CD14-positive monocyte (primary cell): ENCODE measurements around the gene MAP7. TPM values are rescaled to one million over a fixed set of nuclear protein-coding genes. Genes with fewer than 3 reads are reported as not detected.

ENCODE experiments used
- DNase-seq, 3 donors: peaks; one replicate each; pipeline ENCODE4 v3.0.0-alpha.2; 2011 to 2022
- H2AFZ ChIP-seq: 2 replicates; pipeline ENCODE4 v1.6.0; 2012; ENCODE audit warnings: mild to moderate bottlenecking, low read depth, low read length, inconsistent platforms; ENCODE audit not compliant: insufficient read depth, poor library complexity, severe bottlenecking
- H3K27ac ChIP-seq, 2 donors: 1 replicate in 1 of 2; 2 replicates in 1 of 2; pipeline ENCODE4 v1.5.1; 2012 to 2013; ENCODE audit warnings: low read length in 2 of 2, control low read depth in 1 of 2, inconsistent platforms in 1 of 2, low read depth in 1 of 2, mild to moderate bottlenecking in 1 of 2
- H3K27me3 ChIP-seq, 2 donors: one replicate each; pipeline versions ENCODE4 v1.6.0 to v1.6.1; 2011 to 2013; ENCODE audit warnings: low read length in 2 of 2; ENCODE audit not compliant: control insufficient read depth in 2 of 2, insufficient read depth in 2 of 2
- H3K36me3 ChIP-seq, 2 donors: replicated peaks in 1 of 2; 1 replicate in 1 of 2; 2 replicates in 1 of 2; pipeline versions ENCODE4 v1.5.1 to v1.6.1; 2012 to 2013; ENCODE audit warnings: low read length in 2 of 2, control low read depth in 1 of 2, inconsistent platforms in 1 of 2, mild to moderate bottlenecking in 1 of 2; ENCODE audit not compliant: insufficient read depth in 2 of 2, control insufficient read depth in 1 of 2
- H3K4me1 ChIP-seq, 2 donors: 1 replicate in 1 of 2; 2 replicates in 1 of 2; pipeline versions ENCODE4 v1.5.1 to v1.6.1; 2012 to 2013; ENCODE audit warnings: low read length in 2 of 2, control low read depth in 1 of 2, inconsistent platforms in 1 of 2, mild to moderate bottlenecking in 1 of 2, moderate library complexity in 1 of 2; ENCODE audit not compliant: insufficient read depth in 2 of 2, control insufficient read depth in 1 of 2
- H3K4me2 ChIP-seq: replicated peaks from 2 replicates; pipeline ENCODE3; 2012; ENCODE audit warnings: low read length, moderate library complexity, mild to moderate bottlenecking; ENCODE audit not compliant: poor library complexity, severe bottlenecking; ENCODE audit errors: extremely low read depth
- H3K4me3 ChIP-seq, 3 experiments: fragments of 200-600 bp in 1 of 3; sonication (generic) in 1 of 3; replicated peaks in 1 of 3; 1 replicate in 2 of 3; 2 replicates in 1 of 3; pipeline ENCODE4 v1.5.1; 2011 to 2013; ENCODE audit warnings: low read length in 3 of 3, mild to moderate bottlenecking in 3 of 3, control low read depth in 2 of 3, low read depth in 2 of 3, inconsistent platforms in 1 of 3, moderate library complexity in 1 of 3
- H3K79me2 ChIP-seq: 2 replicates; pipeline ENCODE4 v1.6.0; 2012; ENCODE audit warnings: mild to moderate bottlenecking, control low read depth, inconsistent platforms, low read length, moderate library complexity; ENCODE audit not compliant: insufficient read depth
- H3K9ac ChIP-seq: 2 replicates; pipeline ENCODE4 v1.6.0; 2017; ENCODE audit warnings: low read length, mild to moderate bottlenecking; ENCODE audit not compliant: insufficient read depth, poor library complexity, severe bottlenecking
- H3K9me3 ChIP-seq, 2 donors: replicated peaks in 1 of 2; 1 replicate in 1 of 2; 2 replicates in 1 of 2; pipeline versions ENCODE4 v1.5.1 to v1.6.1; 2012 to 2013; ENCODE audit warnings: low read length in 2 of 2, control low read depth in 1 of 2; ENCODE audit not compliant: control insufficient read depth in 1 of 2, insufficient read depth in 1 of 2
- H4K20me1 ChIP-seq: 2 replicates; pipeline ENCODE4 v1.6.0; 2012; ENCODE audit warnings: mild to moderate bottlenecking, low read length, control low read depth, moderate library complexity; ENCODE audit not compliant: insufficient read depth
- H3K27ac Mint-ChIP-seq, 7 donors: one replicate each; pipeline ENCODE4 v1.8.0; 2020; ENCODE audit warnings: mild to moderate bottlenecking in 7 of 7, mixed read lengths in 7 of 7, moderate library complexity in 6 of 7, inconsistent platforms in 2 of 7
- H3K27me3 Mint-ChIP-seq, 3 donors: one replicate each; pipeline ENCODE4 v1.8.0; 2021 to 2022; ENCODE audit warnings: low read depth in 3 of 3, mild to moderate bottlenecking in 3 of 3, mixed read lengths in 3 of 3, moderate library complexity in 3 of 3, inconsistent platforms in 1 of 3
- H3K36me3 Mint-ChIP-seq, 2 donors: one replicate each; pipeline ENCODE4 v1.8.0; 2020; ENCODE audit warnings: mixed read lengths in 2 of 2, inconsistent platforms in 1 of 2, mild to moderate bottlenecking in 1 of 2
- H3K4me1 Mint-ChIP-seq: one replicate; pipeline ENCODE4 v1.8.0; 2020; ENCODE audit warnings: mild to moderate bottlenecking, mixed read lengths
- H3K4me3 Mint-ChIP-seq, 2 donors: one replicate each; pipeline ENCODE4 v1.8.0; 2020; ENCODE audit warnings: mild to moderate bottlenecking in 2 of 2, mixed read lengths in 2 of 2, moderate library complexity in 1 of 2
- H3K9me3 Mint-ChIP-seq, 7 donors: one replicate each; pipeline ENCODE4 v1.8.0; 2020 to 2022; ENCODE audit warnings: mixed read lengths in 7 of 7, mild to moderate bottlenecking in 6 of 7, moderate library complexity in 6 of 7, inconsistent platforms in 2 of 7
- CTCF ChIP-seq: fragments of 200-600 bp; IDR thresholded peaks from one replicate; pipeline ENCODE4 v1.8.0; 2022; ENCODE audit warnings: antibody characterized with exemption, mild to moderate bottlenecking
- WGBS: methylation state at CpG from one replicate; pipeline ENCODE4 v1.1.5; 2013; ENCODE audit warnings: missing lambda C conversion rate; ENCODE audit not compliant: insufficient coverage; 5-methylcytosine and 5-hydroxymethylcytosine counted together
- intact Hi-C, 2 donors: fragments of 100-400 bp; cut with micrococcal nuclease; formaldehyde crosslinking; loops; one replicate each; pipeline versions ENCODE4 v1.15.0 to v1.15.1; 2023
- polyA plus RNA-seq, 3 donors: library from polyadenylated mRNA; depleted of rRNA in 1 of 3; unstranded in 2 of 3; stranded (reverse) in 1 of 3; fragments of 300-500 nt in 2 of 3; fragments of >200 nt in 1 of 3; fragmentation: Illumina TruSeq in 2 of 3; gene quantifications; 1 replicate in 2 of 3; 2 replicates in 1 of 3; pipeline ENCODE4 v1.2.3, GENCODE V29; 2012 to 2021

The MAP7 gene
- polyA plus RNA-seq, 3 donors: 0.67 to 1.6 (median 1.2) TPM

- intact Hi-C loops: no loop called here
- no peaks in the 10 kb centered on the region for H3K36me3 ChIP-seq
- H2AFZ ChIP-seq: no peak overlapping the region
- H3K27ac Mint-ChIP-seq: no peak overlapping the region
- no peak overlapping the region for H3K4me3 Mint-ChIP-seq
- DNase-seq: no peak
- H3K9ac ChIP-seq: no peak overlapping the region
- H3K4me2 ChIP-seq: no peak overlapping the region
- peaks cover 1 to 3% (median 1%) of the 10 kb centered on the region in 3 donors for H3K27me3 Mint-ChIP-seq
- no peaks in the 10 kb centered on the region for H3K27me3 ChIP-seq
- H3K9me3 Mint-ChIP-seq: peaks cover 0 to 8% (median 5%) of the 10 kb centered on the region in 7 donors
- no peaks in the 10 kb centered on the region for H3K4me1 ChIP-seq
- H4K20me1 ChIP-seq: no peaks in the 10 kb centered on the region
- no peak for TF ChIP-seq CTCF
- H3K27ac ChIP-seq: no peak overlapping the region
- H3K79me2 ChIP-seq: no peaks in the 10 kb centered on the region
- no peaks in the 10 kb centered on the region for H3K4me1 Mint-ChIP-seq
- WGBS: no CpG with 5 or more reads among the region's 2 CpGs
- no peak overlapping the region for H3K4me3 ChIP-seq
- H3K9me3 ChIP-seq: peaks cover 0 to 3% of the 10 kb centered on the region in 2 donors
- H3K36me3 Mint-ChIP-seq: no peaks in the 10 kb centered on the region
These were observed 103.5 kb downstream of the MAP7 start for GRCh38 chr6:136446579-136447187.

- H3K79me2 ChIP-seq: no peaks in the 10 kb centered on the region
- H3K4me1 ChIP-seq: no peaks in the 10 kb centered on the region
- H3K27me3 ChIP-seq: no peaks in the 10 kb centered on the region
- H4K20me1 ChIP-seq: no peaks in the 10 kb centered on the region
- DNase-seq: no peak
- no peaks in the 10 kb centered on the region for H3K36me3 Mint-ChIP-seq
- H3K4me1 Mint-ChIP-seq: no peaks in the 10 kb centered on the region
- H2AFZ ChIP-seq: no peak overlapping the region
- H3K4me2 ChIP-seq: no peak overlapping the region
- H3K27me3 Mint-ChIP-seq: peaks cover 1 to 3% (median 1%) of the 10 kb centered on the region in 3 donors
- H3K27ac Mint-ChIP-seq: no peak overlapping the region
- no peak for TF ChIP-seq CTCF
- peaks cover 0 to 3% of the 10 kb centered on the region in 2 donors for H3K9me3 ChIP-seq
- no peak overlapping the region for H3K4me3 ChIP-seq
- H3K27ac ChIP-seq: no peak overlapping the region
- H3K4me3 Mint-ChIP-seq: no peak overlapping the region
- no peaks in the 10 kb centered on the region for H3K36me3 ChIP-seq
- H3K9me3 Mint-ChIP-seq: peaks cover 0 to 5% (median under 1%) of the 10 kb centered on the region in 7 donors
- WGBS: no CpG with 5 or more reads among the region's 2 CpGs
- H3K9ac ChIP-seq: no peak overlapping the region
- intact Hi-C loops: no loop called here
These were observed 104.1 kb downstream of the MAP7 start for GRCh38 chr6:136446145-136446544.
